Right ventricle myocardium inferior (tissue), 1 donor: ENCODE data around the gene AKAP14. TPM values are rescaled to one million over a fixed set of nuclear protein-coding genes. Genes with fewer than 3 reads are reported as not detected.

ENCODE experiments used
- total RNA-seq: library from RNA; stranded (reverse); fragmentation: NEBNext Ultra II Directional; extraction: Animal tissue kit (Norgen Biotek cat#: 25700); gene quantifications from one replicate; pipeline ENCODE4 v1.2.1, GENCODE V29; 2021
- donor health status: DM: no; HTN: yes; CAD: no; lungs with severe emphysema.

Gene AKAP14
- total RNA-seq, 1 donor from 2014 or later, result not detected

Other genes with a start within 250 kb of the AKAP14 start
- 10.1 TPM for gene SEPTIN6, start 202.7 kb upstream of the AKAP14 start, total RNA-seq
- gene SOWAHD, start 137.3 kb upstream of the AKAP14 start, total RNA-seq, result 0.41 TPM
- 1,140 TPM for gene RPL39, start 104.3 kb upstream of the AKAP14 start, total RNA-seq
- gene UPF3B, start 42.9 kb upstream of the AKAP14 start, total RNA-seq, result 3.4 TPM
- 8.1 TPM for gene RNF113A, start 24.2 kb upstream of the AKAP14 start, total RNA-seq
- gene NDUFA1, start 24.1 kb upstream of the AKAP14 start, total RNA-seq, result 683 TPM
- gene NKAP, start 47.9 kb downstream of the AKAP14 start, total RNA-seq, result 4.7 TPM
- gene RHOXF2B, start 181.8 kb downstream of the AKAP14 start, total RNA-seq, result not detected
- not detected for gene RHOXF1, start 220.0 kb downstream of the AKAP14 start, total RNA-seq